Activated CD8-positive, alpha-beta memory T cell treated with anti-CD3 and anti-CD28 coated beads for 1 hour (primary cell): ENCODE measurements around the gene MFAP3L.

Source experiments
- DNase-seq, 2 donors: peaks; one replicate each; pipeline ENCODE4 v3.0.0-alpha.2; 2020; ENCODE audit warnings: low read depth in 1 of 2; ENCODE audit errors: extremely low read depth in 1 of 2

Gene MFAP3L

DNA sequence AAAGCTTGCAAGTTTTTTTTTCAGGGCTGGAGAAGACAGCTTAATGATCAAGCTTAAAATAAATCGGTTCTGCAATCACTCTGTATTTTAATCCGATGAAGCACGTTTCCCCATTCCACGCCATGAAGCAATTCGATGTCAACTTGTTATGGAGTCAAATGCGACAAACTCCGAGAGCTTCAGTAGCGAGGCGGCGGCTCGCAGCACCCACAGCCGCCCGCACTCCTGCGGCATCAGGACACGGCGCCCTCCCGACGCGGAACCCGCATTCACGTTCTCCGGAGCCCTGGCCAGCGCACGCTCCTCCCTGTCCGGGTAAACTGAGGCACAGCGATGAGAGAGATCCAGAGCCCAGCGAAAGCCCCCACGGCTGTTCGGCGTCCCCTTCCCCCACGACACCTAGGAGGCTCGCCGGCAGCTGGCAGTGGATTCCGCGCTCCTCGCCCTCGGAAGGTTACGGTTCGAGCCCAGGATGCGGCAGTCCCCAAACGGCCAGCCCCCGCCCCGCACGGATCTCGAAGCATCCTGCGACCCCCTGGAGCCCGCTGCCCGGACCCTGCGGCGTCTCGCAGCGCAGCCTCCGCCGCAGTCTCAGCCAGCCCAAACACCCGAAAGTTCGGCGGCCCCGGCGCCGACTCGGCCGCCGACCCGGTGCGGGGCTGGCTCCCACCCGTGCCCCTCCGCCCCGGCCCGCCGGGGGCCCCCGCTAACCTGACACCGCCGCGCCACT is 507 bp downstream of the MFAP3L start:
- no peak for DNase-seq

DNA sequence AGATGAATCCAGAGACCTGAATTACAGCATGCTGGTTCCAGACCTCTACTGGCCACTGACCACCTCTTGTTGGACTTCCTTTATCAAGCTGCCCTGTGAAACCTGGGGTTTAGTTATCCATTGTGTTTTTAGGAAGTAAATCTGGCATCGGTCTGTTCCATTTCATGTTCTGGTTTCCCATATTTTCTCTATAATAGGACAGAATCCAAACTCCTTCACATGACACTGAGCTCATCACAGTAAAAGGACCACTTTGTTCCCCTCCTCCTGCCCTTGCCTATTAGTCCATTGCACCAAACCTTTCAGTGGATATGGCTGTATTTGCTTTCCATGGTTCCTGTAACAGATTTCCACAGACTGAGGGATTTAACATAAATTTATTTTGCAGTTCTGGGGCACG is 4.0 kb downstream of the MFAP3L start:
- DNase-seq, result no peak

DNA sequence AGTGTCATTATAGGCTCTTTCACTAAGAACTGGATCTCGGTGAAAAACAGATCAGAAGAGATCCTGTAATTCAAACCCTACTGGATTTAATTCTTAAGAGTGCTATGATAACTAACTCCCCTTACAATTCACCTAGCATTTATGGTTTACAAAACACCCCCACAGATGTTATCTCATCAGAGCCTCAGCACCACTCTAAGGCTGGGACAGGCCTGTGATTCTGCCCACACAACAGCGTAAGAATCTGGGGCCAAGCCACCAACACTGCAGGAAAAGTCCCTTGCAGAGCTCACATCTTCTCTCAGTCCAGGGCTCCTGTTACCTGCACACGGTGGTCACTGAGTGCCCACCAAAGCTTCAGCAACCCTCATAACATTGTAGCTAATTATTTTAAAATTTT is 8.9 kb downstream of the MFAP3L start:
- DNase-seq, result no peak

DNA sequence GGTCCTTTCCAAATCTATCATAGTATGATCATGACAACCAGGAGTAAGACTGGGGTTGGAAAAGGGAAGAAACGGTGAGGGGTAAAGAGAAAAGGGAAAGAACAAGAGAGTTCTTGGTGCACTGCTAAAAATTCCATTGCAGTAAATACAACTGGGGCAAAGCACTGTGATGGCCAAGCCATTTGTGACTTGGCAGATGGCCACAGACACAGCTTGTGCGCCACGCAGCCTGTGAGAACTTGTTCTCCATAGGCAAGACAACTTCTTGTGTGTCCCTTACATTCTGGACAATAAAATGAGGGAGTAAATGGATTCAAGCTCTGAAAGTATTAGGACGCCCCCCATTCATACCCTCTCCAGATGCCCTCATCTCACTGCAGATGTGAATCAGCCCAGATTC is 10.9 kb downstream of the MFAP3L start:
- no peak for DNase-seq

DNA sequence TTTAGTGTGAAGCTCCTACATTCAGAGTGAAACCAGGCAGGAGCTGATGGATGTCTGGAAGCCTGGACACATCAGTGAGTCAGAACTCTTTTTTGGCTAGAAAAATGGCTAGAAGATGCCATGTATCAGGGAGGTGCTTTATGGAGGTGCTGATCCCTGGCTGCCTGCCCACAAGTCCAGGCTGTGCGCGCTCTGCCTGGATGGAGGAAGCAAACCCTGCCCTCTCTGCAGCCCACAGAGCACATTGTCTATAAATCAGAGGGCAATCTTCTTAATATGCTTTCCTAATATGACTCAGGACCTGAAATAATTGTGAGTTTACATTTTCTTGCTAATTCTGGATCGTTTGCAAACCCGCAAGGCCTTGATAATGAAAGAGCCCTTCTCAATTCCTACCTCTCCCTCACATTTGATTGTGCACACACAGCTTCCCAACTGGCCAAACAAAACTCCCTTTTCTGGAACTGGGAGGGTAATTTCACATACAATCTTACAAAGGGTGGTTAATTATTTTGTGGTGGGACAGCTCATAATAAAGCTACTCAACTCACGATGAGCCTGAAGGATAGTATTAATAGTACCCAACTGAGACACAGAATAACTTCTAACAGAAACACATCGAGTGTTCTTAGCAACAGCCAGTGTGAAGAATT is 11.7 kb downstream of the MFAP3L start:
- DNase-seq, result no peak

DNA sequence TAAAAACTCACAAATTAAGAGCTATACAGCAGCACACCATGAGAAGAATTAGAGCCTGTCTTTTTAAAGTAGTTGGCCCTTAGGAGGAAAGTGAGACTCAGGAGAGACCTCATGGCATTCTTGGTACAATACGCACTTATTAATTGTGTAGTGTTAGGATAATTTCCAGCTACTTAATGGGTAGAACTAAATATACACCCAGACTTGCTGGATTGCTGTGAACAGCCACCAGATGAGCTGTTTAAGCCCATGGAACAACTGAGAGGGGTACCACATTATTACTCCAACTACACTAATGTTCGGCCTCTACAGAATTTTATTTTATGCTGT is 13.6 kb downstream of the MFAP3L start:
- no peak for DNase-seq

DNA sequence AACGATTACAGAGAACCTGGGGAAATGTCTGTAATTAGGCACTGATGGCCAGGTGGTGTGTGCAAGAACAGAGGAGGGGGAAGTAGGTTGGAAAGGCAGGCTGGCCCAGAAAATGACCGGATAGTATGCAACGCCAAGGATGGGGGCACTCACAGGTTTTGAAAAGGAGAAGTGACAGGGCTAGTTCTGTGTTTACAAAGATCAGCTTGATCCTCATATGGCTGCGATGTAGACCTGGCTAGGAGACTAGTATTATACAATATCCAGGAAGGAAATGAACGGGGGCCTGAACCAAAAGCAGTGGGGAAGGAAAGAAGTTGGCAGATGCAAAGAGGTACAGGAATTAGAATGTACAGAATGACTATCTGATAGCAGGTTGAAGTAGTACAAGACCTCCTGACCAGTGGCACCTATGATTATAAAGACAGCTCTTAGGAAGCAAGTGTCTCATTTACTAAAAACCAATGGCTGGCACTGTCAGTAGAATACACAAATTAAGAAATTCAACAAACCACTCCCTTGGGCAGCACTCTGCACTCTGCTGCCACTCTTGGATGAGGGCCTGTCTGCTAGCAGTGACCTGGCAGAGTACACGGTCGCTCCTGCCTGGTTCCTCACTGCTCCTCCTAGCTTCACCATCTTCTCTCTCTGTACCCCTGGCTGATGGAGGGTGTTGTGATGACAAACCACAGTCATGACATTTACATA is 14.1 kb downstream of the MFAP3L start:
- no peak for DNase-seq

DNA sequence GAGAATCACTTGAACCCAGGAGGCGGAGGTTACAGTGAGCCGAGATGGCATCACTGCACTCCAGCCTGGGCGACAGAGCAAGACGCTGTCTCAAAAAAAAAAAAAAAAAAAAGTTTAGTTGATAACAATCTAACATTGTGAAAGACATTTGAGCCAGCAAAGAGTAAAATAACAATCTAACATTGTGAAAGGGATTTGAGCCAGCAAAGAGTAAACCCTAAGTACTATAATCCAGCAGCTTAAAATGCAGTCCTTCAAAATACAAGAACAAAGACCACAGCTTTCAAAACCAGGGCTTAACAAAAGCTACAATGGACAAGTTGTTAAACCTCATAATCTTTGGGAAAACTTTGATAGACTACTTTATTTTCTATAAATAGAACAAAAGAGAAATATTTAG is 16.9 kb downstream of the MFAP3L start:
- DNase-seq, result no peak

DNA sequence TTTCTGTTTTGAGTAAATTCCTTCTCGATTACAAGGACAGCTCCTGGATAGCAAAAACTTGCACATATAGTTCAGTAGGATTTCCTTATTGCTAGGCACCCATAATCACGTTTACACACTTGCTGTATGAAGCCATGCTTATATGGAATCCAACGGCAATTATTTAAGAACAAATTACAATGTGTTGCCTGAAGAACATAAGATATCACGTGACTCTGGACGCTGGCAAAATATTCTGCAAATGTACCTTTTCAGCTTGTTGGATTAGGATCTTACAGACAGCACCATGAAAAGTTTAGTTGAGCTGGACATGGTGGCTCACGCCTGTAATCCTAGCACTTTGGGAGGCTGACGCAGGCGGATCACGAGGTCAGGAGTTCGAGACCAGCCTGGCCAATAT is 17.4 kb downstream of the MFAP3L start:
- DNase-seq, result no peak

DNA sequence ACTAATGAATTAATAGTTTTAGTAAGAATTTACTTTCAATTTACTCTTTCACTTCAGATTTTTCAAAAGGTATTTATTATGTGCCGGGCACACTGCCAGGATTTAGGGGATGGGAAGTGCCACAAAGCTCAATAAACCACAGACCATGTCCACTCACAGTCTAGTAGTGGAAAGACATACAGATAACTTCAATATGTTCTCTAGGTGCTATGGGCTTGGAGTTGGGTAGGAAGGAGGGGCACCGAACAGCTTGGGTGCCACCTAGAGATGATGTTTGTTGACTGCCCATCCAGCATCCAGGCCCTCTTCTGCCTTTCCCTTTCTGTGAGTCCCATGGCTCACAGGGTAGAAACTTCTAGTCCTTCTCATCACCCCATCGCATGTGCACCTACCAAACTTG is 17.8 kb downstream of the MFAP3L start:
- DNase-seq, result no peak

DNA sequence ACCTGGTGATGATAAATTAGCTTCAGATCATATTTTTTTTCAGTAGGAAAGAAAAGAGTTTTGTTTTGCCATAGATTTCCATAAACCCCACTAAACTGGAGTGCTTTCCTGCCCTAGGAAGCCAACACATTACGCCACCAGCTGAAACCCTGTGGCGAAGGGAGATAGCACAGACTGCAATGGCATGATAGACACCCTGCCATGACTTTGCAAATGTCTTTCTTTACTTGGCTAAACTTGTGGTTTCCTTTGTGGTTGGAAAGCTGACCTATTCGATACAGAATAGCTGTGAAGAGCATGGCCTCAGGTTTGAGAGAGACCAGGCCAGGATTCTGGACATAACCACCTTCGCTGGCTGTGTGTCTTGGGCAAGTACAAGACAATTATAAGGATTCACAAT is 19.1 kb downstream of the MFAP3L start:
- no peak for DNase-seq

DNA sequence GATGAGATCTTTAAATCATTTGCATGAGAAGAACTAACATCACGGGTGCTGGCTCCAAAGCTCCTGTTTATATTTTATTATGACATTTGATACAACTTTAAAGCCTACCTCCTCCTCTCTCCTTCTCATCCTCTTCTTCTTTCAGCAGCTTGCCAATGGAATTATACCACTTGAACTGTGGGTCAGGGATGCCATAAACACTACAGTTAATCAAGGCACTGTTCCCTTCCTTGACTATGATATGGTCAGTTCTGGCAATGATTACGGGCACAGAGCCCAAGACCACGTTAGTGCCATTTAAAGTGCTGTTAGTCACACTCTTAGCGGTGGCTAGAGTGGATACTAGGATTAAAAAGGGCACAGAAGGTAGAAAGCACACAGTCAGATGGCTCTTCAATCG is 20.7 kb downstream of the MFAP3L start:
- DNase-seq, result no peak

DNA sequence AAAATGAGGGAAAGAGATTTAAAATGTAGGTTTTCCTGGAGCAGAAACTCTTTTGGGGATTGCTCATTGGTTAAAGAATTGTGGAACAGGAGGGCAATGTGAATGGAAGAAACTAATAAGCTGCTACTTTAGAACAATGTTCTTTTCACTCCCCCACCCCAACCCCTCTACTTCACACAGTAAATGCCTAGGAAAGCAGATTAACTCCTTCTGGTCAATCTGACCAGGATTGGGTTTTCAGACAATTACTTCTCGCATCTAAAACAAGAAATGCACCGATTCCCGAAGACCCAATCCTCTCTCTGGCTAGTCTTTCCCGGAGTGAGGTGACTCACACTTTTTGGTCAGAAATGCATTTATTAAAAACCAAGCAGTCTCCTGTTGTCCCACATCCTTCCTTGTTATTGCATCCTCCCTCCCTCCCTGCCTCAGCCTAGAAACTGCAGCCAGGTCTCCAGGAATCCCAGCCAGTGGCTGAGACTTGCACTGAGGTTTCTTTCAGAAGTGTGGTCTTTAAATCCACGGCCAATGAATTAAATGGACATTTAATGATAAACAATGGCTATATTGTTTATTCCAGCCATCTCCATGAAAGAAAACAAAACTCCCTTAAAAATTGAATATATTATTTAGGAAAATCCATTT is 21.4 kb downstream of the MFAP3L start:
- no peak for DNase-seq

DNA sequence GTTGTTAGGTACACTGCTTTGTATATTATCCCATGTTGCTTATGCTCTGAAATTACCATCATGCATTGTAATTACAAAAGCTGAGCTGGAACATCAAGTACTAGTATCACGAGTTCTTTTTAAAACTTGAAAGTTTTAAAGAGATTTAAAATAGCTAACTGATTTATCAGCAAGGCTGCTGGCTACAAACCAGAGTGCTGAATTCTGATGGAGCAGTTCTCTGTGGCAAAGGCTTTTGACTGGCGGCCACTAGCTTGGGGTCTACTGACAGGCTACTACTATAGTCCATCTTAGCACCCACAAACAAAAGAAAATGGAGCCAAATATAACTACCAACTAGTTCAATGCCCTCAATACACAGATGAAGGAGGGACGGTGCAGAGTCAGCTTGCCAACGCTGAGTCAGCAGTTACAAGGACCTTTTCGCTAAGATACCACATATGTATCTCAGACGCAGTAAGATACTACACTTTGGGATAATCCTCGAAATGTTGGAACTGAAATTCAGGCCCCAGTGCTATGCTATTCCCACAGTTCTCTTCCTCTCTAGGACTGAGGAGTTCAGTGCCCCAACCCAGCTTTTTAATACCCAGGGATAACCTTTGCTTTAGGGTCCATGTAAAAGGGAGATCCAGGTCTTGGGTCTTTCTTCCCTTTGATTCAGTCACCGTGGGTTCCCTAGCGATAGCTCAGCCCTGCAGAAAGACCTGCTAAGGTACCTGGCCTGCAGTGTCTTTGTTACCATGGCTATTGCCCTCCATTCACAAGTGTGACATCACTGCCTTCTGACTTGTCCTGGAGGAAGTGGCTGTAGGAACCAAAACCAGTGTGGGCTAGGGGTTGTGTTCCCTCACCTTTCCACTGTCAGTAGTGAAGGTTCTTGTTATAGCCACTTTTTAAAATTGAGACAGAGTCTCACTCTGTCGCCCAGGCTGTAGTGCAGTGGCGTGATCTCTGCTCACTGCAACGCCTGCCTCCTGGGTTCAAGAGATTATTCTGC is 22.8 kb downstream of the MFAP3L start:
- no peak for DNase-seq

DNA sequence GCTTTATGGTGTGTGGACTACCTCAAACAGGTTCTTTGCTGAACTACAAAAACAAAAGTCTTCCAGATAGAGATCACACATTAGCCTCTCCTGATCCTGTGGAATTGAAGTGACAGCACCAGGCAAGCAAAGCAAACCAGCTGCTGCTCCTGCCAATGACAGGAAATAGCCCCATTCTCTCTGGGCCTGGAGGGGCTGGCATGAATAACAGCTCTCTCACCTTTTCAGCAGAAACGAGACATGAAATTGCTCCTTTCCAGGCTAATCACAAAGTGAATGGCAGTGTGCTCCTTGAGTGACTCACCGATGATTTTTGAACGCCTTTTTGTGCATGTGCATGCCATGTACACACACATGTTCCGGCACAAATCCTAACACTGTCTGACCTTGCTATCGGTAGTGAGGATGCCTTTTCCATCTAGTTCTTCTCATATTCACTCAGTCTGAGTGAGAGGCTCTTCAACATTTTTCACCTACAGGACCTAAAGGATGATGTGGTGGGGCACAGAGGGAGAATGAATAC is 24.4 kb downstream of the MFAP3L start:
- no peak for DNase-seq

DNA sequence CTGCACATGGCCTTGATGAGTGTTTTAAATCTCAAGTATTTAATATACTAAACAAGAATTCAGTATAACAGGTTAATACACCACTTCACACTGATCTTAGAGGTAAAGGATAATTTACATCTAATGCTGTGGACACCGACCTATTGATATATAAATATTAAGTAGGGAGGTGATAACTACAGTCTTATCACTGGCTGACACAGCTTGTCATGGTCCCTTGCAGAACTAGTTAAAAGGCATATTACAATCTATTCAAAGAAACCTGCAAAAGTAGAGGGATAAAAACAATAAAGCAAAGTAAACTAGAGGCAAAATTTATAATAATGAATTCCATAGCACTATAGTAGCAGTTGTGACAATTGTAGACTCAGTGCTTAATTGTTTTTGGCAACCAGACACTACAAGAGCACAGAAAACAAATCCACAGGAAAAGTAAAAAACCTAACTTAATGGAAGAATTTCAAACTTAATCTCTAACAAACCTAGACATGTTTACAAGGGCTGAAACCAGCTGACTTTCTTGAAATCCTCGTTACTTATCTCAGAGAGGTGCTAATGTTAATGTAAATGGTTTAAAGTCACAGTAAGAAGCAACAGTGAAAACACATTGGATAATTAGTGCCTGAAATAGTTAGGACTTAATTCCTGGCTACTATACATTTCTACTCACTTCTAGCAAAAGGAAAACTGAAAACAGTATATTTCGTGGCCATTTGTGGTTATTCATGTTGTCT is 25.0 kb downstream of the MFAP3L start:
- no peak for DNase-seq

DNA sequence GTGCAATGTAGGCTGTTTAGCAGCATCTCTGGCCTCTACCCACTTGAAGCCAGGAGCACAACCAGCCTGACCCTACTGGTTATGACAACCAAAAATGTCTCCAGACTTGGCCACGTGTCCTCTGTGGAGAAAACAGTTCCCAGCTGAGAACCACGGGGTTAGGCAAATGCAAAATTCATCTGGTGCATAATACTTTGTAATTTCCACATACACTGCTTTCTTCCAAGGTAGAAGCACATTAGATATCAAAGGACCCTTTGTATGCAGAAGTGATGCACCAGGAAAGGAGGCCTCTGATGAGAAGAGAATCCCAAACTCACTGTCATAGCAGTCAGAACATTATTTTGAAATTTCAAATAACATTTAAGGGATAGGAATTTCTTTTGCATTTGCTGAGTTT is 26.3 kb downstream of the MFAP3L start:
- DNase-seq, result no peak

DNA sequence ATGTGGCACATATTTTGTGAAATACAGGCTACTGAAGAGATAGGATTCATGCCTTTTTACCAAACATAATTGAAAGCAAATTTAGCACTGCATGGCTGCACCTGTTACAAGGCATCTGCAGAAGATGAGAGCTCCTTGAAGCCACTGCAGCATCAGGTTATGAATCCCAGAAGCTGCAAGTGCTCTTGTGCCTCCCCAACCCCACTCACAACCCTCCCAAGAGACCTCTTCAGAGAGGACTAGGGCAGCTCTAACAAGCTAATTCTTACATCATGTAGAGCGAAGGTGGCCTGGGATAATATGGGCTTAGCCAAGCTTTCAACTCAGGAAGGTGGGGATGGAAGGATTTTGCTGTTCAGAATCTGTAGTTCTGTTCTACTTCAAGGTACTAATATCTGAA is 27.2 kb downstream of the MFAP3L start:
- no peak for DNase-seq

DNA sequence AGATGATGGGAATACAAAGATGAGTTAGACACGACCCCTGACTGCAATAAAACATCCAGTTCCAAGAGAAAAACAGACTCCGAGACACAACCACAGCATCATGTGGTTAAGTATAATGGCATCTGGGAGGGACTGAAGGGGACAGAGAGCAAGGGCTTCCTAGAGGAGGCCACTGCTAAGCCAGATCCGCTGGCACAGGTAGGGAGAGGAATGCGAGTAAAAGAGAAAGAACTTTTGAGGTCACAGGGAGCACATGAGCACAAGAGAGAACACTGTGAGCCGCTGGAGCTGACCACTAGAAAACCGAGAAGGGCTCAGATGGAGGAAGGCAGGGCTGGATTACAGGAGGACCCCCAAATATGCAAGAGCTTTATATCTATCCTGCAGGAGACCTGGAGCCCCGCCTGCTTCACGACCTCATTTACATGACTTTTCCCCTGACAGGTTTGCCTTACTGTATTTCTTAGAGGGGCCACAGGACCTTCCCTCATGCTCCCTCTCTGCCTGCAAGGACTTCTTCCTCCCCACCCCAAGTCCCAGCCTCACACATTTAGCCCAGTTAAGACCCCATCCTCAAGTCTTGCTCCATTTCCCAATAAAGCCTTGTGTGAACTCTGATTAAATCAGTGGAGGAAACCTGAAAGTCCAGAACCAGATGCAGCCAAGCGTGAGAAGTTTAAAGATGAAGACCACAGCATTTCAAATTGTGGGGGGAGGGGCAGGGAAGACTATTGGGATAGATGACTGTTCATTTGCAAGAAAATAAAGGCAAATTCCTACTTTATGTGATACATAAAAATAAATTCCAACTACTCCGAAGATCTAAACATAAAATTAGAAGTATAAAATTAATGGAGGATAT is 29.6 kb downstream of the MFAP3L start:
- no peak for DNase-seq
